ENCODE data around the gene ETNK2.
A peak's percentile ranks its signal among the peaks of the same experiment; 100 is the strongest.

The ETNK2 gene

GRCh38 chr1:204176049-204176448, 24.2 kb upstream of the ETNK2 start:
- no peak for DNase-seq (ENCODE audit: low read depth)

- no peak for DNase-seq (ENCODE audit: low read depth)
Observed at GRCh38 chr1:204174958-204175357, 23.1 kb upstream of the ETNK2 start.

- DNase-seq (ENCODE audit: low read depth): no peak
Observed at GRCh38 chr1:204172404-204173029, 20.7 kb upstream of the ETNK2 start.

- peak; percentile 41 for DNase-seq (ENCODE audit: low read depth)
Observed at GRCh38 chr1:204171751-204172178, 19.9 kb upstream of the ETNK2 start.

- DNase-seq (ENCODE audit: low read depth): no peak
Observed at GRCh38 chr1:204170494-204171155, 18.8 kb upstream of the ETNK2 start.

GRCh38 chr1:204169858-204170257, 18.0 kb upstream of the ETNK2 start:
- DNase-seq (ENCODE audit: low read depth): no peak

- DNase-seq (ENCODE audit: low read depth): no peak
Observed at GRCh38 chr1:204167730-204168129, 15.9 kb upstream of the ETNK2 start.

GRCh38 chr1:204166219-204166618, 14.4 kb upstream of the ETNK2 start, which contains the start of gene REN:
Gene REN, minus strand, starts transcription at chr1:204166337. Its CDS starts 44 bp downstream, at chr1:204166293.
- no peak for DNase-seq (ENCODE audit: low read depth)

- peak; percentile 42 for DNase-seq (ENCODE audit: low read depth)
Observed at GRCh38 chr1:204162494-204163074, 10.7 kb upstream of the ETNK2 start.

GRCh38 chr1:204161609-204162493, 10.0 kb upstream of the ETNK2 start:
- DNase-seq (ENCODE audit: low read depth): no peak

GRCh38 chr1:204157962-204158361, 6.1 kb upstream of the ETNK2 start:
- DNase-seq (ENCODE audit: low read depth): no peak

- no peak for DNase-seq (ENCODE audit: low read depth)
Observed at GRCh38 chr1:204155881-204156280, 4.0 kb upstream of the ETNK2 start.

- no peak for DNase-seq (ENCODE audit: low read depth)
Observed at GRCh38 chr1:204154568-204155255, 2.9 kb upstream of the ETNK2 start.

- DNase-seq (ENCODE audit: low read depth): no peak
Observed at GRCh38 chr1:204153667-204154066, 1.8 kb upstream of the ETNK2 start.

GRCh38 chr1:204152310-204153044, 633 bp upstream of the ETNK2 start:
- no peak for DNase-seq (ENCODE audit: low read depth)

- no peak for DNase-seq (ENCODE audit: low read depth)
Observed at GRCh38 chr1:204150702-204151551, 917 bp downstream of the ETNK2 start.

- DNase-seq (ENCODE audit: low read depth): no peak
Observed at GRCh38 chr1:204149635-204150565, 1.9 kb downstream of the ETNK2 start.

- no peak for DNase-seq (ENCODE audit: low read depth)
Observed at GRCh38 chr1:204149107-204149506, 2.7 kb downstream of the ETNK2 start.

All from HS-27A (cell line).